ENCODE results near the gene PRDX2.
"Not testable (repeated sequence)": the region's sequence is repeated elsewhere in the genome, so short reads cannot be mapped to it uniquely, and the experiment has no call there.

Gene PRDX2

DNA sequence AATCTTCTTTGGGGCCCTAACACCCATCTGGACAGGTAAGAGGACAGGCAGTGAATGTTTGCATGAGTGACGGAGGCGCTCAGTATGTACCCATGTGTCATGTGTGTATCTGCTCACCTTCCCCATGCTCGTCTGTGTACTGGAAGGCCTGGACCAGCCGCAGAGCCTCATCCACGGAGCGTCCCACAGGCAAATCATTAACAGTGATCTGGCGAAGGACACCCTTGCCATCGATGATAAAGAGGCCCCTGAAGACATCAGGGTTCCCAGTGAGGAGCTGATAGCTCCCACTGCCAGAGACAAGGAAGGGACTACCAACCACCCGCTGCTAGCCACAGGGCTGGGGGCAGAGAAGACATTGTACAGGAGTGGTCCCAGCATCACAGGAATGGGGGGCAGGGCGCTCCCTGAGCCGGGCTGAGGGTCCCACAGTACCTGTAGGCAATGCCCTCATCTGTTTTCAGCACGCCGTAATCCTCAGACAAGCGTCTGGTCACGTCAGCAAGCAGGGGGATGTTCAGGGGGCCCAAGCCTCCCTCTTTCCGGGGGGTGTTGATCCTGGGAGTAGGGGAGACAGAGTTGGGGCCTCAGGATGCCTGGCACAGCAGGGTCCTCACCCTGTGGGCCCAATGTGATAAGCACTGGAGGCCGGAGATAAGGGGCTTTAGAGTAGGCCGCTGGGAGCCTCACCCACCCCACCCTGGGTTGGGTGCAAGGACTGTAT is 1.7 kb downstream of the PRDX2 start:
- TF ChIP-seq, protein P1, sequence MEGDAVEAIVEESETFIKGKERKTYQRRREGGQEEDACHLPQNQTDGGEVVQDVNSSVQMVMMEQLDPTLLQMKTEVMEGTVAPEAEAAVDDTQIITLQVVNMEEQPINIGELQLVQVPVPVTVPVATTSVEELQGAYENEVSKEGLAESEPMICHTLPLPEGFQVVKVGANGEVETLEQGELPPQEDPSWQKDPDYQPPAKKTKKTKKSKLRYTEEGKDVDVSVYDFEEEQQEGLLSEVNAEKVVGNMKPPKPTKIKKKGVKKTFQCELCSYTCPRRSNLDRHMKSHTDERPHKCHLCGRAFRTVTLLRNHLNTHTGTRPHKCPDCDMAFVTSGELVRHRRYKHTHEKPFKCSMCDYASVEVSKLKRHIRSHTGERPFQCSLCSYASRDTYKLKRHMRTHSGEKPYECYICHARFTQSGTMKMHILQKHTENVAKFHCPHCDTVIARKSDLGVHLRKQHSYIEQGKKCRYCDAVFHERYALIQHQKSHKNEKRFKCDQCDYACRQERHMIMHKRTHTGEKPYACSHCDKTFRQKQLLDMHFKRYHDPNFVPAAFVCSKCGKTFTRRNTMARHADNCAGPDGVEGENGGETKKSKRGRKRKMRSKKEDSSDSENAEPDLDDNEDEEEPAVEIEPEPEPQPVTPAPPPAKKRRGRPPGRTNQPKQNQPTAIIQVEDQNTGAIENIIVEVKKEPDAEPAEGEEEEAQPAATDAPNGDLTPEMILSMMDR (IDR thresholded peaks at IDR 0.05; ENCODE audit: low read depth, low read length) = no peak
- H3K4me3 ChIP-seq (ENCODE audit: low read depth, low read length) = no peak overlapping the region

DNA sequence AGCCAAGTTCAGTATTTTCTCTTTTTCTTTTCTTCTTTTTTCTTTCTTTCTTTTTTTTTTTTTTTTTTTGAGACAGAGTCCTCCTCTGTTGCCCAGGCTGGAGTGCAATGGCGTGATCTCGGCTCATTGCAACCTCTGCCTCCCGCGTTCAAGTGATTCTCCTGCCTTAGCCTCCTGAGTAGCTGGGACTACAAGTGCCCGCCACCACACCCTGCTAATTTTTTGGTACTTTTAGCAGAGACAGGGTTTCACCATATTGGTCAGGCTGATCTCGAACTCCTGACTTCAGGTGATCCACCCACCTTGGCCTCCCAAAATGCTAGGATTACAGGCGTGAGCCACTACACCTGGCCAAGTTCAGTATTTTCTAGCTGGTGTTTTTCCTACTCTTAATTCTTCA is 4.0 kb downstream of the PRDX2 start:
- not testable (repeated sequence) for H3K4me3 ChIP-seq (ENCODE audit: low read depth, low read length)

DNA sequence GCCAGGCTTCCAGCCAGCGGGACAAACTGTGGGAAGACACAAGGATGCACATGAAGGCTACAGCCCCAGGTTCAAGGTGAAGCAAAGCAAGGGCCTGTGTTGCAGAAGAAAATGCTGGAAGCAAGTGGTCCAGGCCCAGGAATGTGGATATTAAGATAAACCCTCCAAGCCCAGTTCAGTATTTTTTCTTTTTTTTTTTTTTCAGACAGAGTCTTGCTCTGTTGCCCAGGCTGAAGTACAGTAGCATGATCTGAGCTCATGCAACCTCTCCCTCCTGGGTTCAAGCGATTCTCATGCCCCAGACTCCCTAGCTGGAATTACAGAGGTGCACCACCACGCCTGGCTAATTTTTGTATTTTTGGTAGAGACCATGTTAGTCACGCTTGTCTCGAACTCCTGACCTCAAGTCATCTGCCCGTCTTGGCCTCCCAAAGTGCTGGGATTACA is 4.4 kb downstream of the PRDX2 start:
- TF ChIP-seq, protein P1 (IDR thresholded peaks at IDR 0.05; ENCODE audit: low read depth, low read length) = no peak

DNA sequence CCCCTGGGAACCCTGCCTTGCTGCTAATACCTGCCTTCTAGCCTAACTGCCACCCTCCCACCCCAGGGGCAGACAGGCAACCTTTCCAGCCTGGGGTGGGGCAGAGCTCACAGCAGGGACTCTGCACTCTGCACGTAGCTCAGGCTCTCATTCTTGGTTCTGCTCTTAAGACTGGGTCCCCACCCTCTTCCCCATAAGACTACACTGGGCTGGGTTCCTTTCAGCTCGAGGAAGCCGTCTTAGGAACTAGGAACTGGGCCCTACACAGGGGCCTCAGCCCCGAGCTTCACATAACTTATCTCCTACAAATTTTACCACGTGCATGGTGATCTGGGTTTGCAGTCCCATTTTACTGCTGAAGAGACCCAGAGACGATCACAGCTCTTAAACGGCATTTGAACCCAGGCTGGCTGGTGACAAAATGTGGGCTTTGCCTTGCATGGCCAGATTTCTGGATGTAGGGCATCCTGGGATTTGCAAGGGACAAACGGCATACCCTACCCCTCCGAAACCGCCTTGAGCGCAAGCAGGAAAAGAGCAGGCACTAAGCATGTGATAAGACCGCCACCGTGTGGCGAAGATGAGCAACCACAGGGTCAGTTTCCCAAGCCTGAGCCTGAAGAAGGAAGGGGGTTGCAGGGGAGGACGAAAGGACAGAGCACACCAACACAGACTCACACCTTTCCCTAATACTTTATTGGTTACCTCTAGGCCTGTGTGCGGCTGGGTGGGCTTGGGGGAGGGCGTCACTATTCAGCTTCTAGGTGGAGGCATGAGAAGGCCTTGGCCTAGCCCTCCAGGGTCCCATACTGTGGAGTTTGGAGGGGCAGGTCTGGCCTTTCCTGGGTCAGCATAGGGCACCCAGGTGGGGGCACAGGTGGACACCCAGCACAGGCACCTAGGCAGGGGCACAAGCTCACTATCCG is 5.2 kb downstream of the PRDX2 start:
- TF ChIP-seq, protein P1 (IDR thresholded peaks at IDR 0.05; ENCODE audit: low read depth, low read length) = peak; percentile 96
- no peak overlapping the region for H3K4me3 ChIP-seq (ENCODE audit: low read depth, low read length)

More for the DNA sequence above, 4.4 kb downstream of the PRDX2 start:
- no peak overlapping the region for H3K4me3 ChIP-seq (ENCODE audit: low read depth, low read length)

DNA sequence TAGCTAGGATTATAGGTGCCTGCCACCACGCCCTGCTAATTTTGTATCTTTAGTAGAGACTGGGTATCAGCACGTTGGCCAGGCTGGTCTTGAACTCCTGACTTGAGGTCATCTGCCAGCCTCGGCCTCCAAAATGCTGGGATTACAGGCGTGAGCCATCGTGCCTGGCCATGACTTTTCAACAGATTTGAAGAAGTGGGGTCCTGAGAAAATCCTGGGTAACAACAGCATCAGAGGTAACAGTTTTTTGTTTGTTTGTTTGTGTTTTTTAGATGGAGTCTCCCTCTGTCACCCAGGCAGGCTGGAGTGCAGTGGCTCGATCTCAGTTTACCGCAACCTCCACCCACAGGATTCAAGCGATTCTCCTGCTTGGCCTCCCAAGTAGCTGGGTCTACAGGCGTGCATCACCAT is 6.6 kb downstream of the PRDX2 start:
- no peak overlapping the region for H3K4me3 ChIP-seq (ENCODE audit: low read depth, low read length)
- TF ChIP-seq, protein P1 (IDR thresholded peaks at IDR 0.05; ENCODE audit: low read depth, low read length) = no peak

DNA sequence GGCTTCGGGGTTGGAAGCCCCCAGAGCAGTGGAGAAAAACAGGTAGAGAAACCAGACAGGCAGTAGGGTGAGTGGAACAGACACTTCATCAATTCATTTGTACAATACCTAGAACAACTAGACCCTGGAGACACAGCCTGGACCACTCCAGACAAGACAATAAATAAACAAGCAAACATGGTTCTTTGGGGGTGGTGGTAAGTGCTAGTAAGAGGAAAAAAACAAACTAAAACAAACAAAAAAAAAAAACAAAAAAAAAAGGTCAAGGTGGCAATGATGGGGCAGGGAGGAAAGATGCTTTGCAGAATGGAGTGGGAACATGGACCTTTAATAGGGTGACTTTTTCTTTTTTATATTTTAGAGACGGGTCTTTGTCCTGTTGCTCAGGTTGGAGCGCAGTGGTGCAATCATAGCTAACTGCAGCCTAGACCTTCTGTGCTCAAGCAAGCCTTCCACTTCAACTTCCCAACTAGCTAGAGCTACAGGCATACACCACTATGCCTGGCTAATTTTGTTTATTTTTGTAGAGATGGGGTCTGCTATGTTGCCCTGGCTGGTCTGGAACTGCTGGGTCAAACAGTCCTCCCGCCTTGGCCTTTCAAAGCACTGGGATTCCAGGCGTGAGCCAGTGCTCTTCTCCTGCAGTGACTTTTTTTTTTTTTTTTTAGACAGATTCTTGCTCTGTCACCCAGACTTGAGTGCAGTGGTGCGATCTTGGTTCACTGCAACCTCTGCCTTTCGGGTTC is 7.2 kb downstream of the PRDX2 start:
- H3K4me3 ChIP-seq (ENCODE audit: low read depth, low read length) = peak overlapping the region; percentile 91
- TF ChIP-seq, protein P1 (IDR thresholded peaks at IDR 0.05; ENCODE audit: low read depth, low read length) = no peak
